Smooth muscle cell (in vitro differentiated cells): Measurements from ENCODE around the gene CYP8B1. TPM values are rescaled to one million over a fixed set of nuclear protein-coding genes. Genes with fewer than 3 reads are reported as not detected.

Experiments
- DNase-seq: peaks from one replicate; lab custom pipeline; 2025; ENCODE audit not compliant: unreplicated experiment; lab: John Stamatoyannopoulos, UW
- H2AFZ ChIP-seq: fragments of 200-600 bp; sonication (generic); 2 replicates; pipeline ENCODE4 v1.6.0; 2016; ENCODE audit warnings: antibody characterized with exemption, low read depth, mild to moderate bottlenecking
- H3F3A ChIP-seq: fragments of 200-600 bp; sonication (generic); 2 replicates; pipeline ENCODE4 v1.6.0; 2017; ENCODE audit warnings: antibody characterized with exemption, low read depth
- H3K27ac ChIP-seq: fragments of 200-600 bp; sonication (generic); 2 replicates; pipeline ENCODE4 v1.5.1; 2016; ENCODE audit warnings: low read depth, mild to moderate bottlenecking
- H3K27me3 ChIP-seq: fragments of 200-600 bp; sonication (generic); 2 replicates; pipeline ENCODE4 v1.6.1; 2016; ENCODE audit warnings: low read depth, mild to moderate bottlenecking
- H3K36me3 ChIP-seq: fragments of 200-600 bp; sonication (generic); 2 replicates; pipeline ENCODE4 v1.5.1; 2016; ENCODE audit warnings: low read depth
- H3K4me1 ChIP-seq: fragments of 200-600 bp; sonication (generic); 2 replicates; pipeline ENCODE4 v1.5.1; 2016; ENCODE audit warnings: low read depth
- H3K4me2 ChIP-seq: fragments of 200-600 bp; sonication (generic); 2 replicates; pipeline ENCODE4 v1.6.0; 2016; ENCODE audit warnings: mild to moderate bottlenecking
- H3K4me3 ChIP-seq: fragments of 200-600 bp; sonication (generic); 2 replicates; pipeline ENCODE4 v1.5.1; 2016; ENCODE audit warnings: mild to moderate bottlenecking
- H3K79me2 ChIP-seq: fragments of 200-600 bp; sonication (generic); 2 replicates; pipeline ENCODE4 v1.6.0; 2016; ENCODE audit warnings: low read depth, mild to moderate bottlenecking
- H3K9ac ChIP-seq: fragments of 200-600 bp; sonication (generic); 2 replicates; pipeline ENCODE4 v1.6.0; 2016; ENCODE audit warnings: low read depth
- H3K9me3 ChIP-seq: fragments of 200-600 bp; sonication (generic); replicated peaks from 2 replicates; pipeline ENCODE4 v1.5.1; 2016; ENCODE audit warnings: low read depth
- H4K20me1 ChIP-seq: fragments of 200-600 bp; sonication (generic); 2 replicates; pipeline ENCODE4 v1.6.0; 2016; ENCODE audit warnings: low read depth
- CTCF ChIP-seq: fragments of 200-600 bp; sonication (generic); IDR thresholded peaks from 2 replicates; pipeline ENCODE4 v1.5.1; 2017; ENCODE audit warnings: borderline replicate concordance, mild to moderate bottlenecking, antibody characterized with exemption; ENCODE audit not compliant: insufficient read depth, poor library complexity, severe bottlenecking
- WGBS: methylation state at CpG from one replicate; pipeline ENCODE4 v1.1.7; 2016; ENCODE audit warnings: low lambda C conversion rate; 5-methylcytosine and 5-hydroxymethylcytosine counted together
- polyA plus RNA-seq: library from polyadenylated mRNA; unstranded; fragments of >200 nt; fragmentation: Nextera tagmentation; extraction: Ambion mirVana; gene quantifications from 2 replicates; pipeline ENCODE4 v1.2.1, GENCODE V29; 2016
- total RNA-seq: library from RNA; depleted of rRNA; stranded (reverse); fragments of >200 nt; gene quantifications from 2 replicates; pipeline ENCODE4 v1.2.3, GENCODE V29; 2014

Gene CYP8B1
- total and polyA plus RNA-seq, 2 experiments from 2014 or later: not detected

- Histone ChIP-seq H3F3A (no peaks in the 10 kb centered on the region), H3K27me3 (no peaks in the 10 kb centered on the region), H3K4me3 (no peak overlapping the region), H3K4me2 (no peak overlapping the region), H3K79me2 (no peaks in the 10 kb centered on the region), H2AFZ (no peak overlapping the region), H3K36me3 (no peaks in the 10 kb centered on the region), H3K9ac (no peak overlapping the region), H3K9me3 (no peaks in the 10 kb centered on the region), H3K27ac (no peak overlapping the region), H3K4me1 (no peaks in the 10 kb centered on the region), H4K20me1 (no peaks in the 10 kb centered on the region)
- no peak for DNase-seq
- 95% methylated on average over 2 of the region's 2 CpGs for WGBS
- TF ChIP-seq CTCF: no peak
Observed at GRCh38 chr3:42911551-42911950, 35.9 kb upstream of the CYP8B1 start.

GRCh38 chr3:42908675-42909074 lies 33.0 kb upstream of the CYP8B1 start:
- WGBS: 88% methylated on average over 7 of the region's 7 CpGs
- no peak for DNase-seq

GRCh38 chr3:42906848-42907183 lies 31.1 kb upstream of the CYP8B1 start:
- WGBS: 87% methylated on average over 4 of the region's 4 CpGs
- H3K9ac ChIP-seq: no peak overlapping the region
- no peaks in the 10 kb centered on the region for H3K79me2 ChIP-seq
- no peaks in the 10 kb centered on the region for H3K4me1 ChIP-seq
- no peak for TF ChIP-seq CTCF
- H3K36me3 ChIP-seq: no peaks in the 10 kb centered on the region
- no peak overlapping the region for H3K4me3 ChIP-seq
- no peaks in the 10 kb centered on the region for H3K9me3 ChIP-seq
- no peaks in the 10 kb centered on the region for H3F3A ChIP-seq
- H3K4me2 ChIP-seq: no peak overlapping the region
- H2AFZ ChIP-seq: no peak overlapping the region
- no peaks in the 10 kb centered on the region for H4K20me1 ChIP-seq
- no peak for DNase-seq
- H3K27ac ChIP-seq: no peak overlapping the region
- H3K27me3 ChIP-seq: no peaks in the 10 kb centered on the region

More at GRCh38 chr3:42908675-42909074, 33.0 kb upstream of the CYP8B1 start:
- Histone ChIP-seq H3K4me2 (no peak overlapping the region), H3K4me3 (no peak overlapping the region), H3K9me3 (no peaks in the 10 kb centered on the region), H4K20me1 (no peaks in the 10 kb centered on the region), H3K36me3 (no peaks in the 10 kb centered on the region), H2AFZ (no peak overlapping the region), H3K79me2 (no peaks in the 10 kb centered on the region), H3K27ac (no peak overlapping the region), H3K9ac (no peak overlapping the region), H3K4me1 (no peaks in the 10 kb centered on the region), H3K27me3 (no peaks in the 10 kb centered on the region), H3F3A (no peaks in the 10 kb centered on the region)
- TF ChIP-seq CTCF: no peak

- no peaks in the 10 kb centered on the region for H3K4me1 ChIP-seq
- DNase-seq: no peak
- no peak within 1 kb of the TSS for H2AFZ ChIP-seq
- H3K4me2 ChIP-seq: no peak within 1 kb of the TSS
- H3K36me3 ChIP-seq: no peaks in the 10 kb centered on the region
- TF ChIP-seq CTCF: no peak
- H3K9me3 ChIP-seq: no peaks in the 10 kb centered on the region
- no peaks in the 10 kb centered on the region for H3K27me3 ChIP-seq
- no peaks in the 10 kb centered on the region for H3F3A ChIP-seq
- H3K4me3 ChIP-seq: no peak within 1 kb of the TSS
- H3K9ac ChIP-seq: no peak within 1 kb of the TSS
- H4K20me1 ChIP-seq: no peaks in the 10 kb centered on the region
- no peak within 1 kb of the TSS for H3K27ac ChIP-seq
- 97% methylated on average over 37 of the region's 59 CpGs for WGBS
- H3K79me2 ChIP-seq: no peaks in the 10 kb centered on the region
Observed at GRCh38 chr3:42906070-42906847, 30.6 kb upstream of the CYP8B1 start, which contains the start of gene ZNF662. Gene ZNF662 (plus strand): TSS chr3:42906142. CDS start chr3:42908115, 1,973 bp downstream.
